OCI-LY3 (cell line): ENCODE results near the gene ATP4A.

Experiments used
- CTCF ChIP-seq: fragments of 200-600, 300-600 bp; sonication (generic); IDR thresholded peaks from 2 replicates; pipeline ENCODE4 v1.5.1; 2014; ENCODE audit warnings: antibody characterized with exemption, low read length, low read depth
- EZH2phosphoT487 ChIP-seq: fragments of 200-600 bp; shearing (Covaris generic); IDR thresholded peaks from 2 replicates; pipeline ENCODE4 v1.6.1; 2018; ENCODE audit warnings: antibody characterized with exemption, mixed run types, low read depth

- no peak for TF ChIP-seq CTCF
- TF ChIP-seq EZH2phosphoT487, result no peak
Measured at GRCh38 chr19:35528218-35529038, 35.0 kb downstream of the ATP4A start, which contains the start of gene SBSN.
